ENCODE data around the gene MTAP. TPM values are rescaled to one million over a fixed set of nuclear protein-coding genes. Genes with fewer than 3 reads are reported as not detected.

MTAP gene
- total RNA-seq, 2 experiments from 2014 or later, result 59.6 to 77.0 TPM

- DNase-seq (no peak), ATAC-seq (no peak)
- H3K9me3 Mint-ChIP-seq (ENCODE audit: low read depth), result no peaks in the 10 kb centered on the region
- peaks cover 65% of the 10 kb centered on the region for H3K27me3 Mint-ChIP-seq
- peaks cover 4% of the 10 kb centered on the region for H3K36me3 Mint-ChIP-seq (ENCODE audit: low read depth)
- intact Hi-C loops (cut with DNase I, micrococcal nuclease), result loop anchor here in 1 of 2 experiments (10.0 kb wide), 1 partner anchor 1839 kb away; the partner anchor contains the start of gene ELAVL2
- H3K4me1 Mint-ChIP-seq, result no peaks in the 10 kb centered on the region
- no peak overlapping the region for H3K4me3 Mint-ChIP-seq
- ChIA-PET CTCF (interaction anchor here (1.0 to 2.9 kb wide), 3 partner anchors 18 to 51 kb away, joined by 3 to 17 read pairs (median 6); partner anchors contain the start of gene CDKN2B), POLR2A (no interaction called here)
- H3K27ac Mint-ChIP-seq, result no peak overlapping the region
Observed at GRCh38 chr9:21985964-21986667, 183.7 kb downstream of the MTAP start.

Other genes starting within 250 kb of the MTAP start
- 1 to 10 TPM in 1 of 2 experiments, under 1 TPM in 1; 0.86 to 1.6 TPM for gene CDKN2A, start 191.8 kb downstream of the MTAP start, total RNA-seq
- under 1 TPM; 0.21 to 0.23 TPM for gene CDKN2B-AS1, start 192.2 kb downstream of the MTAP start, total RNA-seq
- gene CDKN2B, start 206.7 kb downstream of the MTAP start, total RNA-seq, result not detected

All from activated CD4-positive, alpha-beta T cell treated with anti-CD3 and anti-CD28 coated beads for 36 hours (primary cell).